Activated CD8-positive, alpha-beta memory T cell treated with anti-CD3 and anti-CD28 coated beads, Interleukin-2, amount 50 U/mL, for 1 hour (primary cell): ENCODE measurements around the gene ZDHHC15.
"Not testable (repeated sequence)": the region's sequence is repeated elsewhere in the genome, so short reads cannot be mapped to it uniquely, and the experiment has no call there.

Experiments used
- DNase-seq: peaks from one replicate; pipeline ENCODE4 v3.0.0-alpha.2; 2020; ENCODE audit errors: extremely low read depth

ZDHHC15 gene

GRCh38 chrX:75522565-75523431, at the start of gene ZDHHC15:
Gene ZDHHC15 (minus strand): TSS chrX:75523037. CDS start chrX:75523024, 13 bp downstream.
- DNase-seq: no peak

- not testable (repeated sequence) for DNase-seq
Measured at GRCh38 chrX:75560544-75560943, 37.7 kb upstream of the ZDHHC15 start.

- no peak for DNase-seq
Measured at GRCh38 chrX:75547783-75548182, 24.9 kb upstream of the ZDHHC15 start.

DNA sequence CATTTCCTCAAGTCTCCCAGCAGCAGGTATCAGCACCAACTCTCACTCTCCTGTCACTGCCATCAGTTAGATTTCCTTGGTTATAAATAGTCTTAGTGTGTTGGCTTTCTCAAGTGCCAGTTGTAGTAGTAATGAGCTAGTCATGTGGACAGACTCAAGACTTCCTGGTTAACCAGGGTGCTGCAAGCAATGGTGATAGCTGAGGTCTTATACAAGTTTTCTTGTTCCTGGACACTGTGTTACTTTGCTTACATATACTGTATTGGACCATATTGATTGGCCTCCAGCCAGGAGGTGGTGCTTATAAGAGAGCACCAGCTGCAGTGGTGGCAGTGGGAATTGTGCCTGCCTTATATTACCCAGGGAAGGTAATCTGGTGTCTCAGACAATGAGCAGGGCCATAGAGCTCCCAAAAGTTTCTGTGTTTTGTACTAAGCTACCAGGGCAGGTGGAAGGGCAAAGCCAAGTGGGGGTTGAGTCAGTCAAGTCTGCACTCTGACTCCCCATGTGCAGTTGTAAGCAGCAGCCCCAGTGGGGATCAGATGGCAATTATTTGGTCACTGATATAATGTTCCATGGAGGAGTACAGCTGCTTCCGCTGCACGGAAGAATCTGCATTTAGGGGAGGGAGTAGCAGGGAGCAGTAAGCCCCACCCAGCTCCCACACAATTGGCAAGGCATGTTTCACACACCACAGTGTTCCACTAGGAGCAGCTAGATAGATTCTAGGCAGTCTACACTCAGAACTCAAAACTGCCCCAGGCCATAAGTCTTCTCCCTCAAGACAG, 24.1 kb upstream of the ZDHHC15 start:
- no peak for DNase-seq

GRCh38 chrX:75544786-75545185, 21.9 kb upstream of the ZDHHC15 start:
- no peak for DNase-seq

GRCh38 chrX:75483933-75484332, 38.9 kb downstream of the ZDHHC15 start:
- no peak for DNase-seq

GRCh38 chrX:75461780-75462179, 61.1 kb downstream of the ZDHHC15 start:
- not testable (repeated sequence) for DNase-seq

DNA sequence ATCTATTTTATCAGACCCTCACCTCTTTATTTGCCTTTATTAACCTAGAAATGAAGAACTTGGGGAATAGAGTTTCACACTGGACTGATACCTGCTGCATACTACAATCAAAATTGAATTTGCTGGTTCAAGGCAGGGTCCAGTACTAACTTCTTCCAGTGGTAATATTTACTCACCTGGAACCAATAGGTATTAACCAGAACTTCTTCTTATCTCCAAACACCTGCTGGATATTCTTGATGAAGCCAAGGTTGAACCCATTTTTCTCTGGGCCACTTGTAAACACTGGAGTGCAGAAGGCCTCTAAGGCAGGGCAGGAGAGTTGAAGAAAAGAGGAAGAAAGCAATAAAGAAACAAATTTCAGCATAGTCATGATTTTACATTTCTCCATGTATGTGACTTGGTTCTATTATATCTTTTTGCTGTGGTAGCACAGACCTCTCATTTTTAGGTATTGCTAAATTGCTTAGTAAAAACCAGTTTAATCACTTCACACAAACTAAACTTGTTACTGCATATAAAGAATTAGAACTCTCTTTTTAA, 101.1 kb downstream of the ZDHHC15 start:
- DNase-seq: no peak

DNA sequence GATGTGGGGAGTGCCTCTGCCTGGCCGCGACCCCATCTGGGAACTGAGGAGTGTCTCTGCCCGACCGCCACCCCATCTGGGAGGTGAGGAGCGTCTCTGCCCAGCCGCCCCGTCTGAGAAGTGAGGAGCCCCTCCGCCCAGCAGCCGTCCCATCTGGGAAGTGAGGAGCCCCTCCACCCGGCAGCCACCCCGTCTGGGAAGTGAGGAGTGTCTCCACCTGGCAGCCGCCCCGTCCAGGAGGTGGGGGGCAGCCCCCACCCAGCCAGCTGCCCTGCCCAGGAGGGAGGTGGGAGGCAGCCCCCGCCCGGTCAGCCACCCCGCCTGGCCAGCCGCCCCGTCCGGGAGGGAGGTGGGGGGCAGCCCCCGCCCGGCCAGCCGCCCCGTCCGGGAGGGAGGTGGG, 115.7 kb downstream of the ZDHHC15 start:
- DNase-seq: not testable (repeated sequence)

DNA sequence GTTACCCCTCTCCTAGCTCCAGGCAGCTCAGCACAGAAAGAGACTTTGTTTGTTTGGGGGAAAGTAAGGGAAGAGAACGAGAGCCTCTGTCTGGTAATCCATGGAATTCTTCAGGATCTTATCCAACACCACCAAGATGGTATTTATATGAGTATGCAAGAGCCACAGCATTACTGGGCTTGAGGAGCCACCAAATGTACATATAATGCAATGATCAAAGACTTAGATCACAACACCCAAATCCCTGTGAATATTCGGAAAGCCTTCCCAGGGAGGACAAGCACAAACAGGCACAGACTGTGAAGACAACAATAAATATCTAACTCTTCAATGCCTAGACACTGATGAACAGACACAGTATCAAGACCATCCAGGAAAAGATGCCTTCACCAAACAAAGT, 132.4 kb downstream of the ZDHHC15 start:
- DNase-seq: no peak

- DNase-seq: no peak
Measured at GRCh38 chrX:75369721-75370120, 153.1 kb downstream of the ZDHHC15 start.

- no peak for DNase-seq
Measured at GRCh38 chrX:75366861-75367260, 156.0 kb downstream of the ZDHHC15 start.

- no peak for DNase-seq
Measured at GRCh38 chrX:75365243-75365975, 157.4 kb downstream of the ZDHHC15 start.

- DNase-seq: no peak
Measured at GRCh38 chrX:75361788-75362187, 161.0 kb downstream of the ZDHHC15 start.

DNA sequence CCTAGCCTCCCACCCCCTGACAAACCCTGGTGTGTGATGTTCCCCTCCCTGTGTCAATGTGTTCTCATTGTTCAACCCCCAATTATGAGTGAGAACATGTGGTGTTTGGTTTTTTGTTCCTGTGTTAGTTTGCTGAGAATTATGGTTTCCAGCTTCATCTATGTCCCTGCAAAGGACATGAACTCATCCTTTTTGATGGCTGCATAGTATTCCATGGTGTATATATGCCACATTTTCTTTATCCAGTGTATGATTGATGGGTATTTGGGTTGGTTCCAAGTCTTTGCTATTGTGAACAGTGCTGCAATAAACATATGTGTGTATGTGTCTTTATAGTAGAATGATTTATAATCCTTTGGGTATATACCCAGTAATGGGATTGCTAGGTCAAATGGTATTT, 174.2 kb downstream of the ZDHHC15 start:
- not testable (repeated sequence) for DNase-seq

GRCh38 chrX:75337525-75337924, 185.3 kb downstream of the ZDHHC15 start:
- no peak for DNase-seq

- DNase-seq: no peak
Measured at GRCh38 chrX:75335127-75335458, 187.7 kb downstream of the ZDHHC15 start.

DNA sequence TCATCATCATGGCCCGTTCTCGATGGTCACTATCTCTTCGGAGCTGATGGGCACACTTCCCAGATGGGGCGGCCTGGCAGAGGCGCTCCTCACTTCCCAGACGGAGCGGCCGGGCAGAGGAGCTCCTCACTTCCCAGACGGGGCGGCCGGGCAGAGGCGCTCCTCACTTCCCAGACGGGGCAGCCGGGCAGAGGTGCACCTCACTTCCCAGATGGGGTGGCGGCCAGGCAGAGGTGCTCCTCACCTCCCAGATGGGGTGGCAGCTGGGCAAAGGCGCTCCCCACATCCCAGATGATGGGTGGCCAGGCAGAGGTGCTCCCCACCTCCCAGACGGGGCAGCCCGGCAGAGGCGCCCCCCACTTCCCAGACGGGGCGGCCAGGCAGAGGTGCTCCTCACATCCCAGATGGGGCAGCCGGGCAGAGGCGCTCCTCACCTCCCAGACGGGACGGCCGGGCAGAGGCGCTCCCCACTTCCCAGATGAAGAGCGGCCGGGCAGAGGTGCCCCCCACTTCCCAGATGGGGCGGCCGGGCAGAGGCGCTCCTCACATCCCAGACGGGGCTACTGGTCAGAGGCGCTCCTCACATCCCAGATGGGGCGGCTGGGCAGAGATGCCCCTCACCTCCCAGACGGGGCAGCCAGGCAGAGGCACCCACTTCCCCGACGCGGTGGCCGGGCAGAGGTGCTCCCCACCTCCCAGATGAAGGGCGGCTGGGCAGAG, 188.3 kb downstream of the ZDHHC15 start:
- DNase-seq: not testable (repeated sequence)

- DNase-seq: no peak
Measured at GRCh38 chrX:75327607-75328006, 195.2 kb downstream of the ZDHHC15 start.
